GM21367 (cell line): ENCODE data around the gene FBXO41.

ENCODE experiments used
- ATAC-seq: cut with Tn5 transposase; IDR thresholded peaks from one replicate; pipeline ENCODE4 v1.9.1; 2021; ENCODE audit not compliant: unreplicated experiment

Gene FBXO41

GRCh38 chr2:73250872-73251846, 33.1 kb downstream of the FBXO41 start:
- ATAC-seq, result no peak

GRCh38 chr2:73249636-73250035, 34.6 kb downstream of the FBXO41 start:
- ATAC-seq, result no peak

- ATAC-seq, result no peak
These were observed 37.4 kb downstream of the FBXO41 start for GRCh38 chr2:73246850-73247249.

GRCh38 chr2:73244580-73244979, 39.7 kb downstream of the FBXO41 start:
- no peak for ATAC-seq

GRCh38 chr2:73243884-73244570, 40.3 kb downstream of the FBXO41 start:
- ATAC-seq, result no peak

GRCh38 chr2:73239776-73240175, 44.5 kb downstream of the FBXO41 start:
- ATAC-seq, result no peak

- ATAC-seq, result no peak
These were observed 45.3 kb downstream of the FBXO41 start for GRCh38 chr2:73238976-73239375.

GRCh38 chr2:73238149-73238548, 46.1 kb downstream of the FBXO41 start:
- ATAC-seq, result no peak

GRCh38 chr2:73237168-73237567, 47.1 kb downstream of the FBXO41 start:
- ATAC-seq, result no peak

- no peak for ATAC-seq
These were observed 48.8 kb downstream of the FBXO41 start for GRCh38 chr2:73235315-73236028.

- peak; percentile 61 for ATAC-seq
These were observed 50.1 kb downstream of the FBXO41 start, which contains the start of gene CCT7 for GRCh38 chr2:73233932-73234832. Gene CCT7, plus strand, starts transcription at chr2:73234308. Its CDS starts 71 bp downstream, at chr2:73234379.

- peak; percentile 88 for ATAC-seq
These were observed 50.9 kb downstream of the FBXO41 start, which contains the start of gene PRADC1 for GRCh38 chr2:73233154-73233931. Gene PRADC1, minus strand, starts transcription at chr2:73233239. Its CDS starts 79 bp downstream, at chr2:73233160.

GRCh38 chr2:73232403-73233153, 51.7 kb downstream of the FBXO41 start:
- ATAC-seq, result no peak

GRCh38 chr2:73228631-73229030, 55.6 kb downstream of the FBXO41 start:
- no peak for ATAC-seq

- no peak for ATAC-seq
These were observed 57.2 kb downstream of the FBXO41 start for GRCh38 chr2:73227086-73227485.

GRCh38 chr2:73225513-73226360, 58.5 kb downstream of the FBXO41 start:
- ATAC-seq, result no peak

- ATAC-seq, result no peak
These were observed 60.5 kb downstream of the FBXO41 start for GRCh38 chr2:73223821-73224220.

- no peak for ATAC-seq
These were observed 66.0 kb downstream of the FBXO41 start for GRCh38 chr2:73218298-73218697.
